Activated CD4-positive, alpha-beta T cell treated with anti-CD3 and anti-CD28 coated beads for 4 hours (primary cell): ENCODE data around the gene SPOCK3.

Experiments
- DNase-seq, 2 donors: peaks; one replicate each; pipeline ENCODE4 v3.0.0-alpha.2; 2020

SPOCK3 gene

DNA sequence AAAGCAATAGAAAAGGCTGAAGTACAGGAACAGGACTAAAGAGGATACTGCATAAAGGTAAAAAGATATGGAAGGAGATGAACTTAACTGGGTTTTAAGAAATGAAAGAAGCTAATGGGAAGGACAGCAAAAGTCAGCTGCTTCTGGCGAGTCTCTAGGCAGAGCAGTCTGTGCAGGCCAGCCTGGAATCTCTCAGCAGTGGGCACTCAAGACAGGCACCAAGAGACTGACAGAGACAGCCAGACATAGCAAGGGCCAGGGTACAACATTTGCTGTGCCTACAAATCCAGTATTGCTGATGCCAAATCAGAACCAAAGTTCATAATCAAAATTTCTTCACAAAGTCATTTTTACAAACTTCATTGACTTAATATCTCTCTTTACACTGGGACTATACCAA, 62.4 kb downstream of the SPOCK3 start:
- no peak for DNase-seq

DNA sequence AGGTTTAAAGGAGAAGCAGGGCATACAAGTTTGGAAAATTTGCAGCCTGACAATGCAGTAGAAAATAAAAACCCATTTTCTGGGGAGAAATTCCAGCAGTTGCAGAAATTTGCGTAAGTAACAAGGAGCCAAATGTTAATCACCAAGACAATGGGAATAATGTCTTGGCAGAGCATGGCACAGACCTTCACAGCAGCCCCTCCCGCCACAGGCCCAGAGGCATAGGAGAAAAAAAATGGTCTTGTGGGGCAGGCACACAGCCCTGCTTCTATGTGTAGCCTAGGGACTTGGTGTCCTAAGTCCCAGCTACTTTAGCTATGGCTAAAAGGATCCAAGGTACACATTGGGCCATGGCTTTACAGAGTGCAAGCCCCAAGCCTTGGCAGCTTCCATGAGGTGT, 65.7 kb downstream of the SPOCK3 start:
- DNase-seq, result no peak

- DNase-seq, result no peak
Measured at GRCh38 chr4:167150587-167150986, 83.7 kb downstream of the SPOCK3 start.

DNA sequence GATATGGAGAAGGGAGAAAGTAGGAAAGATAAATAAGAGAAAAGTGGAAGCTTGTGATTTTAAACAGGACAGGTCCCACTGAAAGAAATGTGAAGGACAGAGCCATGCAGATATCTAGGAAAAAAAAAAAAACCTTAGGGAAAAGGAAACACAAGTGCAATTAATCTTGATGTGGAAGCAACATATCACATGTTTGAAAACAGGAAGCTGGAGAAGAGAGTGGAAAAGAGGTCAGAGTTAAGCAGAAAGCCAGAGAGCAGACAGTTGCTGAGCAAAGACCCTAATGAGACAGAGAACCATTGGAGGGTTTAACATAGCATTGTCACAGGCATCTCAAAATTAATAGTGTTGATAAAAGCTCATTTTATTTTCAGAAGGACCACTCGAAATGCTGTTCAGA, 89.7 kb downstream of the SPOCK3 start:
- no peak for DNase-seq

GRCh38 chr4:167143018-167143417, 91.3 kb downstream of the SPOCK3 start:
- DNase-seq, result no peak

DNA sequence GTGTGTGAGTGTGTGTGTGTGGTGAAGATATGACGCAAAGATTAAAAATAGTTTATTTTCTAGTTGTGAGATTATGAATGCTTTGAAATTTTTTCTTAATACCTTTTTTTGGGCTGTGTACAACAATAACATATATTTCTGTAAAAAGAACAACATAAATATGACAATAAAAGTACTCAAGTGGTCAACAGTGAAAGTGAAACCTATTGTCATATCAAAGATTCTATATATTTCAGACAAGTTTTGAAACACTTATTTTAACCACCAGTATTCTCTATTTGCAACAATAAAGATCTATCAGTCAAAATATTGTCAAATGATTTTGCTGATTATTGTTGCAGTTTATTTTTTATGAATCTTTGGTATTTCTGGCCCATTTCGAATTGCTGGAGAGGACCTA, 98.0 kb downstream of the SPOCK3 start:
- DNase-seq, result no peak

- DNase-seq, result no peak
Measured at GRCh38 chr4:167129146-167129545, 105.1 kb downstream of the SPOCK3 start.

DNA sequence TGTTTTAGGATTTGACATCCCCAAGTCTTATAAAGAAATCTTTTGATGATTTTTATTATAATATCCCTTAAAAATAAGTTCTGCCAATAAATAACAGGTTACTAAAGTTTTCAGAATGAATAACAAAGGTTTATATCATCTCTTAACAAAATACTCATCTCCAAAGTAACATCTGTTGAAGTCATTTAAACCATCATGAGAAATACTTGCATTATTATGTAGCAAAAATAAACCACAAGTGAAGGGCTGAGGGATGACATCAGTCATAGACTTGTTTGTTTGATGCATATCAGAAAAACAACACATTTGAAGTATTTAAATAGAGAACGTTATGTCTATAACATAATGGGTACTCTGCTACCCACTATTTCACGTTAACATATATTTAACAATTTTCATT, 114.9 kb downstream of the SPOCK3 start:
- DNase-seq, result no peak

- DNase-seq, result no peak
Measured at GRCh38 chr4:167117273-167117672, 117.0 kb downstream of the SPOCK3 start.

GRCh38 chr4:167114416-167114971, 119.8 kb downstream of the SPOCK3 start:
- DNase-seq, result no peak

GRCh38 chr4:167111622-167112021, 122.7 kb downstream of the SPOCK3 start:
- DNase-seq, result no peak

DNA sequence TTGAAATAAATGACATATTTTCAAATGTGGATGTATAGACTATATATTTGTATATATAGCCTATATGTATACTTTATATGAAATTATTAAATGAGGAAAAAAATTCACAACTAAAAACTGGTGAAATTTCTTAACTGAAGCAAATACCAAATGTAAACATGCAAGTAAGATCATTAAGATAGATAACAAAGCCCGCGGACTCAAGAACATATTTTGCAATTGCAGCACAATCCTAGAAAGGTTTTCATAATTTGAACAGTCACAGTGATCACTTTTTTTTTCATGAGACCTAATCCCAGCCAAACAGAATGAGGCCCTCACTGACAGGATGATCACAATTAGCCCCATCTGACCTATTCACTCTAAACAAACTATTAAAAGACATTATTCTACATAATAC, 123.2 kb downstream of the SPOCK3 start:
- no peak for DNase-seq

GRCh38 chr4:167109859-167110258, 124.4 kb downstream of the SPOCK3 start:
- no peak for DNase-seq

- DNase-seq, result no peak
Measured at GRCh38 chr4:167105857-167106256, 128.4 kb downstream of the SPOCK3 start.

DNA sequence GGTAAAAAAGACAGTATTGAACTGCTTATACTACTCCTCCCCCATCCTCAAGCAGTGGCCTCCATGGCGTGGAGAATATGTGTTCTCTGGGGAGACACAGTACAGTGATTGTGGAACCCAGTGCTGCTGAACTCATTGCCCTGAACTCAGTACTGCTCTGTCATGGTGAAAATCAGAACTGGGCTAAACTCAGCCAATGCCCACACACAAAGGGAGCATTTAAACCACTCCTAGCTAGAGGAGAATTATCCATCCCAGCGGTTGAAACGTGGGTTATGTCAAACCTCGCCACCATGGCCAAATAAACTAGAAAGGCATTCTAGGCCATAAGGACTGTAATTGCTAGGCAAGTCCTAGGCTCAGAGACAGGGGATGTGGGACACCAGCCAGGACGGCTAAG, 131.8 kb downstream of the SPOCK3 start:
- DNase-seq, result no peak

DNA sequence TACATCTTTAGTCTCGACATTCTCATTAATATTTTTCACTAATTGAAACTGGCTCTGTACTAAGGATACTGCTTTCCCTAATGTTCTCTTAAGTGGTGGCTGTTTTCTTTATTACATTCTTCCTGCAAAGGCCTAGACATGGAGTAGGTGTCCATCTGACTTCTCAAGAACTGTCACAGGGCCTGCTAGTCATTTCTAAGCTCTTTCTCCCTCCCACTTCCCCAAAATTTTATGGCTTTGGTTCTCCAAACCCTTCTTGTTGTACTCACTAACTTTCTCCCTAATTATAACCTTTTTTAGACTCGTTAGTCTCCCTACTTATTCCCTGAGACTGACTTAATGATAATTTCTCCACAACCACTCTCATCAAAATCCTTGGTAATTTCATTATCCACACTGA, 133.3 kb downstream of the SPOCK3 start:
- DNase-seq, result no peak

- no peak for DNase-seq
Measured at GRCh38 chr4:167100120-167100519, 134.2 kb downstream of the SPOCK3 start.

- DNase-seq, result no peak
Measured at GRCh38 chr4:167088115-167088514, 146.2 kb downstream of the SPOCK3 start.

GRCh38 chr4:167084321-167084720, 150.0 kb downstream of the SPOCK3 start:
- no peak for DNase-seq

- DNase-seq, result no peak
Measured at GRCh38 chr4:167079762-167080161, 154.5 kb downstream of the SPOCK3 start.

- no peak for DNase-seq
Measured at GRCh38 chr4:167052631-167053091, 181.6 kb downstream of the SPOCK3 start.

- DNase-seq, result no peak
Measured at GRCh38 chr4:167049257-167049656, 185.0 kb downstream of the SPOCK3 start.

DNA sequence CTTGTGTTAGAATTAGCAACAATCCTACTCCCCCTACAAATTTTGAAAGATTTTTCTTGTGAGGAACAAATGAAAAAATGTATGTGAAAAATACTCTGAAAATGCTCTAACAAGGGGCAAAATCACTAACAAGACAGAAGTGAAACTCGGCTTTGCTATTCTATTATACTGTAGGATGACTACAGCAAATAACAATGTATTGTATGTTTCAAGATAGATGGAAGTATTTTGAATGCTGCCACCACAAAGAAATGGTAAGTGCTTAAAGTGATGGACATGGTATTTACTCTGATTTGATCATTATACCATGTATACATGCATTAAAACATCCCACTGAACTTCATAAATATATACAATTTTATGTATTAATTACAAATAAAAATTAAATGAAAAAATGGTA, 192.8 kb downstream of the SPOCK3 start:
- DNase-seq, result no peak

- no peak for DNase-seq
Measured at GRCh38 chr4:167035390-167035789, 198.9 kb downstream of the SPOCK3 start.

- DNase-seq, result no peak
Measured at GRCh38 chr4:167034983-167035382, 199.3 kb downstream of the SPOCK3 start.

DNA sequence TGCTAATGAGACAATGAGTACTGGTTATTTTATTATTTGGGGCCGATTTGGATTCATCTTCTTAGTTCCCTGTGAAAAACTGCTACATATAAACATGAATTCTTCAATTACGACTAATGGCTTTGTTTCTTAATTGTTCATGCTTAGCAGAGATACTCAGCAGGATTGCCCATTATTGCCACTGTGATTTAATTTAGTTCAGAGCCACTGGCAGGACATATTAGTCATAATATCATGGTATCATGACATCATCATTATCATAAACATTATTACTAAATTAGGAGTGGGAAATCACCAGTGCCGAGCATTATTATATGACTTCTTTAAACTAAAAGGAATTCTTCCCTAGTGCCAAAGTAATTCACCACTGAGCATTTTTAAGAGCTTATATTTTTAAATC, 201.4 kb downstream of the SPOCK3 start:
- DNase-seq, result no peak
